HEK293 (cell line): ENCODE results near the gene COL19A1.

Source experiments
- CTCF ChIA-PET: fragments of 350-600 bp; formaldehyde crosslinking; extraction: SDS; loops from one replicate; lab custom pipeline; 2021; ENCODE audit warnings: antibody characterized with exemption; lab: Yijun Ruan, JAX
- POLR2A ChIA-PET: fragments of 300-600 bp; formaldehyde crosslinking; extraction: SDS; loops from one replicate; lab custom pipeline; 2020; ENCODE audit warnings: antibody characterized with exemption, inconsistent platforms; lab: Yijun Ruan, JAX
- H3K27ac ChIP-seq: fragments of 200-500 bp; sonication (Bioruptor generic); 2 replicates; pipeline ENCODE4 v1.5.1; 2014; ENCODE audit warnings: low read depth, low read length, control low read depth, inconsistent platforms; ENCODE audit errors: extremely low read depth
- H3K36me3 ChIP-seq, 2 experiments: fragments of 200-500 bp in 1 of 2; sonication (Bioruptor generic) in 1 of 2; 1 replicate in 1 of 2; 2 replicates in 1 of 2; pipeline ENCODE4 v1.5.1; 2014 to 2017; ENCODE audit warnings: inconsistent platforms in 2 of 2, low read length in 2 of 2; ENCODE audit not compliant: control insufficient read depth in 2 of 2, insufficient read depth in 1 of 2
- H3K4me1 ChIP-seq: fragments of 200-500 bp; sonication (Bioruptor generic); 2 replicates; pipeline ENCODE4 v1.5.1; 2014; ENCODE audit warnings: mild to moderate bottlenecking, low read length, inconsistent platforms; ENCODE audit not compliant: control insufficient read depth, insufficient read depth
- H3K4me3 ChIP-seq: 2 replicates; pipeline ENCODE4 v1.5.1; 2011; ENCODE audit warnings: low read depth, mild to moderate bottlenecking, control low read depth, low read length, moderate library complexity
- H3K9me3 ChIP-seq: fragments of 200-500 bp; sonication (Bioruptor generic); 2 replicates; pipeline ENCODE4 v1.5.1; 2014; ENCODE audit warnings: low read depth, low read length, inconsistent platforms; ENCODE audit not compliant: control insufficient read depth, insufficient read depth
- HOXD13 ChIP-seq: sonication (generic); formaldehyde crosslinking; IDR thresholded peaks from 2 replicates; pipeline ENCODE4 v1.8.0; 2022; ENCODE audit warnings: missing genetic modification reagents, borderline replicate concordance
- KLF8 ChIP-seq: fragments of 450-650 bp; formaldehyde crosslinking; IDR thresholded peaks from 2 replicates; pipeline ENCODE4 v1.5.1; 2016; ENCODE audit warnings: missing biosample characterization, missing genetic modification characterization
- SETDB1 ChIP-seq: IDR thresholded peaks from one replicate; pipeline ENCODE4 v1.6.1; 2017; ENCODE audit warnings: mild to moderate bottlenecking, low read length, moderate library complexity, mixed read lengths; ENCODE audit not compliant: insufficient read length
- ZBTB44 ChIP-seq: fragments of 450-650 bp; IDR thresholded peaks from 2 replicates; pipeline ENCODE4 v1.5.1; 2018; ENCODE audit warnings: missing biosample characterization, mild to moderate bottlenecking, missing genetic modification characterization
- ZFP69B ChIP-seq: fragments of 450-650 bp; formaldehyde crosslinking; IDR thresholded peaks from 2 replicates; pipeline ENCODE4 v1.5.1; 2016; ENCODE audit warnings: missing biosample characterization, missing genetic modification characterization
- ZNF184 ChIP-seq: fragments of 450-650 bp; IDR thresholded peaks from 2 replicates; pipeline ENCODE4 v1.5.1; 2018; ENCODE audit warnings: missing biosample characterization, mild to moderate bottlenecking, missing genetic modification characterization
- ZNF23 ChIP-seq: fragments of 450-650 bp; formaldehyde crosslinking; IDR thresholded peaks from 2 replicates; pipeline ENCODE4 v1.5.1; 2016; ENCODE audit warnings: missing biosample characterization, missing genetic modification characterization, borderline replicate concordance
- ZNF248 ChIP-seq: fragments of 450-650 bp; formaldehyde crosslinking; IDR thresholded peaks from 2 replicates; pipeline ENCODE4 v1.5.1; 2017; ENCODE audit warnings: missing biosample characterization, missing genetic modification characterization
- ZNF335 ChIP-seq: fragments of 450-650 bp; formaldehyde crosslinking; conservative IDR thresholded peaks from 2 replicates; pipeline ENCODE4 v1.5.1; 2016; ENCODE audit warnings: missing biosample characterization, missing genetic modification characterization
- ZNF548 ChIP-seq: fragments of 450-650 bp; formaldehyde crosslinking; IDR thresholded peaks from 2 replicates; pipeline ENCODE4 v1.5.1; 2016; ENCODE audit warnings: missing biosample characterization, missing genetic modification characterization
- ZNF580 ChIP-seq: fragments of 450-650 bp; formaldehyde crosslinking; IDR thresholded peaks from 2 replicates; pipeline ENCODE4 v1.5.1; 2016; ENCODE audit warnings: missing biosample characterization, missing genetic modification characterization
- ZNF843 ChIP-seq: fragments of 450-650 bp; formaldehyde crosslinking; IDR thresholded peaks from 2 replicates; pipeline ENCODE4 v1.5.1; 2016; ENCODE audit warnings: missing biosample characterization, missing genetic modification characterization
- ZSCAN23 ChIP-seq: fragments of 450-650 bp; formaldehyde crosslinking; IDR thresholded peaks from 2 replicates; pipeline ENCODE4 v1.5.1; 2016; ENCODE audit warnings: missing biosample characterization, missing genetic modification characterization
- ZXDB ChIP-seq: fragments of 450-650 bp; formaldehyde crosslinking; IDR thresholded peaks from 2 replicates; pipeline ENCODE4 v1.5.1; 2016; ENCODE audit warnings: missing biosample characterization, missing genetic modification characterization
- TF ChIP-seq, protein P1 (sequence below): fragments of 450-650 bp; formaldehyde crosslinking; IDR thresholded peaks from 2 replicates; pipeline ENCODE4 v1.5.1; 2016; ENCODE audit warnings: missing biosample characterization, missing genetic modification characterization, borderline replicate concordance
- TF ChIP-seq, protein P2 (sequence below): fragments of 450-650 bp; formaldehyde crosslinking; IDR thresholded peaks from 2 replicates; pipeline ENCODE4 v1.5.1; 2017; ENCODE audit warnings: missing biosample characterization, missing genetic modification characterization
- TF ChIP-seq, protein P3 (sequence below): fragments of 450-650 bp; formaldehyde crosslinking; IDR thresholded peaks from 2 replicates; pipeline ENCODE4 v1.5.1; 2017; ENCODE audit warnings: missing biosample characterization, missing genetic modification characterization
- TF ChIP-seq, protein P4 (sequence below): fragments of 450-650 bp; formaldehyde crosslinking; IDR thresholded peaks from 2 replicates; pipeline ENCODE4 v1.5.1; 2017; ENCODE audit warnings: missing biosample characterization, missing genetic modification characterization
- TF ChIP-seq, protein P5 (sequence below): fragments of 450-650 bp; formaldehyde crosslinking; IDR thresholded peaks from 2 replicates; pipeline ENCODE4 v1.5.1; 2016; ENCODE audit warnings: missing biosample characterization, missing genetic modification characterization

The COL19A1 gene

GRCh38 chr6:70246118-70246517 lies 379.8 kb downstream of the COL19A1 start:
- Histone ChIP-seq H3K36me3 (no peaks in the 10 kb centered on the region), H3K27ac (no peak overlapping the region), H3K4me1 (no peaks in the 10 kb centered on the region), H3K9me3 (no peaks in the 10 kb centered on the region)
- POLR2A ChIA-PET: no interaction called here
- CTCF ChIA-PET: interaction anchor here (0.6 to 1.7 kb wide), 3 partner anchors 15 to 63 kb away, joined by 3 to 10 read pairs (median 3); no protein-coding TSS in a partner anchor
- no peak for TF ChIP-seq ZBTB44 (tag by site-specific recombination)
- TF ChIP-seq ZNF184 (tag by site-specific recombination): no peak
- TF ChIP-seq, protein P1, sequence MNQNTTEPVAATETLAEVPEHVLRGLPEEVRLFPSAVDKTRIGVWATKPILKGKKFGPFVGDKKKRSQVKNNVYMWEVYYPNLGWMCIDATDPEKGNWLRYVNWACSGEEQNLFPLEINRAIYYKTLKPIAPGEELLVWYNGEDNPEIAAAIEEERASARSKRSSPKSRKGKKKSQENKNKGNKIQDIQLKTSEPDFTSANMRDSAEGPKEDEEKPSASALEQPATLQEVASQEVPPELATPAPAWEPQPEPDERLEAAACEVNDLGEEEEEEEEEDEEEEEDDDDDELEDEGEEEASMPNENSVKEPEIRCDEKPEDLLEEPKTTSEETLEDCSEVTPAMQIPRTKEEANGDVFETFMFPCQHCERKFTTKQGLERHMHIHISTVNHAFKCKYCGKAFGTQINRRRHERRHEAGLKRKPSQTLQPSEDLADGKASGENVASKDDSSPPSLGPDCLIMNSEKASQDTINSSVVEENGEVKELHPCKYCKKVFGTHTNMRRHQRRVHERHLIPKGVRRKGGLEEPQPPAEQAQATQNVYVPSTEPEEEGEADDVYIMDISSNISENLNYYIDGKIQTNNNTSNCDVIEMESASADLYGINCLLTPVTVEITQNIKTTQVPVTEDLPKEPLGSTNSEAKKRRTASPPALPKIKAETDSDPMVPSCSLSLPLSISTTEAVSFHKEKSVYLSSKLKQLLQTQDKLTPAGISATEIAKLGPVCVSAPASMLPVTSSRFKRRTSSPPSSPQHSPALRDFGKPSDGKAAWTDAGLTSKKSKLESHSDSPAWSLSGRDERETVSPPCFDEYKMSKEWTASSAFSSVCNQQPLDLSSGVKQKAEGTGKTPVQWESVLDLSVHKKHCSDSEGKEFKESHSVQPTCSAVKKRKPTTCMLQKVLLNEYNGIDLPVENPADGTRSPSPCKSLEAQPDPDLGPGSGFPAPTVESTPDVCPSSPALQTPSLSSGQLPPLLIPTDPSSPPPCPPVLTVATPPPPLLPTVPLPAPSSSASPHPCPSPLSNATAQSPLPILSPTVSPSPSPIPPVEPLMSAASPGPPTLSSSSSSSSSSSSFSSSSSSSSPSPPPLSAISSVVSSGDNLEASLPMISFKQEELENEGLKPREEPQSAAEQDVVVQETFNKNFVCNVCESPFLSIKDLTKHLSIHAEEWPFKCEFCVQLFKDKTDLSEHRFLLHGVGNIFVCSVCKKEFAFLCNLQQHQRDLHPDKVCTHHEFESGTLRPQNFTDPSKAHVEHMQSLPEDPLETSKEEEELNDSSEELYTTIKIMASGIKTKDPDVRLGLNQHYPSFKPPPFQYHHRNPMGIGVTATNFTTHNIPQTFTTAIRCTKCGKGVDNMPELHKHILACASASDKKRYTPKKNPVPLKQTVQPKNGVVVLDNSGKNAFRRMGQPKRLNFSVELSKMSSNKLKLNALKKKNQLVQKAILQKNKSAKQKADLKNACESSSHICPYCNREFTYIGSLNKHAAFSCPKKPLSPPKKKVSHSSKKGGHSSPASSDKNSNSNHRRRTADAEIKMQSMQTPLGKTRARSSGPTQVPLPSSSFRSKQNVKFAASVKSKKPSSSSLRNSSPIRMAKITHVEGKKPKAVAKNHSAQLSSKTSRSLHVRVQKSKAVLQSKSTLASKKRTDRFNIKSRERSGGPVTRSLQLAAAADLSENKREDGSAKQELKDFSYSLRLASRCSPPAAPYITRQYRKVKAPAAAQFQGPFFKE: no peak
- TF ChIP-seq, protein P2, sequence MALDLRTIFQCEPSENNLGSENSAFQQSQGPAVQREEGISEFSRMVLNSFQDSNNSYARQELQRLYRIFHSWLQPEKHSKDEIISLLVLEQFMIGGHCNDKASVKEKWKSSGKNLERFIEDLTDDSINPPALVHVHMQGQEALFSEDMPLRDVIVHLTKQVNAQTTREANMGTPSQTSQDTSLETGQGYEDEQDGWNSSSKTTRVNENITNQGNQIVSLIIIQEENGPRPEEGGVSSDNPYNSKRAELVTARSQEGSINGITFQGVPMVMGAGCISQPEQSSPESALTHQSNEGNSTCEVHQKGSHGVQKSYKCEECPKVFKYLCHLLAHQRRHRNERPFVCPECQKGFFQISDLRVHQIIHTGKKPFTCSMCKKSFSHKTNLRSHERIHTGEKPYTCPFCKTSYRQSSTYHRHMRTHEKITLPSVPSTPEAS: no peak
- no peak for TF ChIP-seq ZNF843
- no peak for TF ChIP-seq ZSCAN23
- TF ChIP-seq KLF8 (tag by site-specific recombination): no peak
- no peak for TF ChIP-seq ZNF23
- no peak for TF ChIP-seq ZFP69B
- no peak for TF ChIP-seq ZXDB (tag by site-specific recombination)
- TF ChIP-seq SETDB1: no peak
- TF ChIP-seq ZNF335 (tag by site-specific recombination): no peak
- TF ChIP-seq, protein P3, sequence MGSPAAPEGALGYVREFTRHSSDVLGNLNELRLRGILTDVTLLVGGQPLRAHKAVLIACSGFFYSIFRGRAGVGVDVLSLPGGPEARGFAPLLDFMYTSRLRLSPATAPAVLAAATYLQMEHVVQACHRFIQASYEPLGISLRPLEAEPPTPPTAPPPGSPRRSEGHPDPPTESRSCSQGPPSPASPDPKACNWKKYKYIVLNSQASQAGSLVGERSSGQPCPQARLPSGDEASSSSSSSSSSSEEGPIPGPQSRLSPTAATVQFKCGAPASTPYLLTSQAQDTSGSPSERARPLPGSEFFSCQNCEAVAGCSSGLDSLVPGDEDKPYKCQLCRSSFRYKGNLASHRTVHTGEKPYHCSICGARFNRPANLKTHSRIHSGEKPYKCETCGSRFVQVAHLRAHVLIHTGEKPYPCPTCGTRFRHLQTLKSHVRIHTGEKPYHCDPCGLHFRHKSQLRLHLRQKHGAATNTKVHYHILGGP (tag by site-specific recombination): no peak
- TF ChIP-seq, protein P4, sequence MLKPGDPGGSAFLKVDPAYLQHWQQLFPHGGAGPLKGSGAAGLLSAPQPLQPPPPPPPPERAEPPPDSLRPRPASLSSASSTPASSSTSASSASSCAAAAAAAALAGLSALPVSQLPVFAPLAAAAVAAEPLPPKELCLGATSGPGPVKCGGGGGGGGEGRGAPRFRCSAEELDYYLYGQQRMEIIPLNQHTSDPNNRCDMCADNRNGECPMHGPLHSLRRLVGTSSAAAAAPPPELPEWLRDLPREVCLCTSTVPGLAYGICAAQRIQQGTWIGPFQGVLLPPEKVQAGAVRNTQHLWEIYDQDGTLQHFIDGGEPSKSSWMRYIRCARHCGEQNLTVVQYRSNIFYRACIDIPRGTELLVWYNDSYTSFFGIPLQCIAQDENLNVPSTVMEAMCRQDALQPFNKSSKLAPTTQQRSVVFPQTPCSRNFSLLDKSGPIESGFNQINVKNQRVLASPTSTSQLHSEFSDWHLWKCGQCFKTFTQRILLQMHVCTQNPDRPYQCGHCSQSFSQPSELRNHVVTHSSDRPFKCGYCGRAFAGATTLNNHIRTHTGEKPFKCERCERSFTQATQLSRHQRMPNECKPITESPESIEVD: no peak
- TF ChIP-seq HOXD13 (CRISPR knock-in tag): no peak
- no peak for TF ChIP-seq ZNF548 (tag by site-specific recombination)
- no peak for TF ChIP-seq ZNF580 (tag by site-specific recombination)
- no peak for TF ChIP-seq ZNF248 (tag by site-specific recombination)
- TF ChIP-seq, protein P5, sequence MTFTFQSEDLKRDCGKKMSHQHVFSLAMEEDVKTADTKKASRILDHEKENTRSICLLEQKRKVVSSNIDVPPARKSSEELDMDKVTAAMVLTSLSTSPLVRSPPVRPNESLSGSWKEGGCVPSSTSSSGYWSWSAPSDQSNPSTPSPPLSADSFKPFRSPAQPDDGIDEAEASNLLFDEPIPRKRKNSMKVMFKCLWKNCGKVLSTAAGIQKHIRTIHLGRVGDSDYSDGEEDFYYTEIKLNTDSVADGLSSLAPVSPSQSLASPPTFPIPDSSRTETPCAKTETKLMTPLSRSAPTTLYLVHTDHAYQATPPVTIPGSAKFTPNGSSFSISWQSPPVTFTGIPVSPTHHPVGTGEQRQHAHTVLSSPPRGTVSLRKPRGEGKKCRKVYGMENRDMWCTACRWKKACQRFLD (tag by site-specific recombination): no peak
- TF ChIP-seq, all 188 proteins: peak for 0
- H3K4me3 ChIP-seq: no peak overlapping the region
